PC-9 (cell line): Measurements from ENCODE around the gene ITGA6.

ENCODE experiments used
- CTCF ChIP-seq: fragments of 200-600 bp; sonication (generic); conservative IDR thresholded peaks from 2 replicates; pipeline ENCODE4 v1.6.1; 2017; ENCODE audit warnings: mixed run types, antibody characterized with exemption, mild to moderate bottlenecking, moderate library complexity
- EZH2 ChIP-seq: fragments of 200-600 bp; sonication (generic); IDR thresholded peaks from 2 replicates; pipeline ENCODE4 v1.8.0; 2017; ENCODE audit warnings: antibody characterized with exemption, low read depth

GRCh38 chr2:172533687-172534086, 106.3 kb downstream of the ITGA6 start:
- TF ChIP-seq EZH2, result no peak
- no peak for TF ChIP-seq CTCF
